Measurements from ENCODE around the gene TMEM63C.

GRCh38 chr14:77275041-77275580 is 93.5 kb downstream of the TMEM63C start:
- TF ChIP-seq CTCF (IDR thresholded peaks at IDR 0.05) (no peak), POLR2A (IDR thresholded peaks at IDR 0.05) (no peak)
